ENCODE data around the gene PGM3.
"Not testable (repeated sequence)": the region's sequence is repeated elsewhere in the genome, so short reads cannot be mapped to it uniquely, and the experiment has no call there.

Gene PGM3, protein sequence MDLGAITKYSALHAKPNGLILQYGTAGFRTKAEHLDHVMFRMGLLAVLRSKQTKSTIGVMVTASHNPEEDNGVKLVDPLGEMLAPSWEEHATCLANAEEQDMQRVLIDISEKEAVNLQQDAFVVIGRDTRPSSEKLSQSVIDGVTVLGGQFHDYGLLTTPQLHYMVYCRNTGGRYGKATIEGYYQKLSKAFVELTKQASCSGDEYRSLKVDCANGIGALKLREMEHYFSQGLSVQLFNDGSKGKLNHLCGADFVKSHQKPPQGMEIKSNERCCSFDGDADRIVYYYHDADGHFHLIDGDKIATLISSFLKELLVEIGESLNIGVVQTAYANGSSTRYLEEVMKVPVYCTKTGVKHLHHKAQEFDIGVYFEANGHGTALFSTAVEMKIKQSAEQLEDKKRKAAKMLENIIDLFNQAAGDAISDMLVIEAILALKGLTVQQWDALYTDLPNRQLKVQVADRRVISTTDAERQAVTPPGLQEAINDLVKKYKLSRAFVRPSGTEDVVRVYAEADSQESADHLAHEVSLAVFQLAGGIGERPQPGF

DNA sequence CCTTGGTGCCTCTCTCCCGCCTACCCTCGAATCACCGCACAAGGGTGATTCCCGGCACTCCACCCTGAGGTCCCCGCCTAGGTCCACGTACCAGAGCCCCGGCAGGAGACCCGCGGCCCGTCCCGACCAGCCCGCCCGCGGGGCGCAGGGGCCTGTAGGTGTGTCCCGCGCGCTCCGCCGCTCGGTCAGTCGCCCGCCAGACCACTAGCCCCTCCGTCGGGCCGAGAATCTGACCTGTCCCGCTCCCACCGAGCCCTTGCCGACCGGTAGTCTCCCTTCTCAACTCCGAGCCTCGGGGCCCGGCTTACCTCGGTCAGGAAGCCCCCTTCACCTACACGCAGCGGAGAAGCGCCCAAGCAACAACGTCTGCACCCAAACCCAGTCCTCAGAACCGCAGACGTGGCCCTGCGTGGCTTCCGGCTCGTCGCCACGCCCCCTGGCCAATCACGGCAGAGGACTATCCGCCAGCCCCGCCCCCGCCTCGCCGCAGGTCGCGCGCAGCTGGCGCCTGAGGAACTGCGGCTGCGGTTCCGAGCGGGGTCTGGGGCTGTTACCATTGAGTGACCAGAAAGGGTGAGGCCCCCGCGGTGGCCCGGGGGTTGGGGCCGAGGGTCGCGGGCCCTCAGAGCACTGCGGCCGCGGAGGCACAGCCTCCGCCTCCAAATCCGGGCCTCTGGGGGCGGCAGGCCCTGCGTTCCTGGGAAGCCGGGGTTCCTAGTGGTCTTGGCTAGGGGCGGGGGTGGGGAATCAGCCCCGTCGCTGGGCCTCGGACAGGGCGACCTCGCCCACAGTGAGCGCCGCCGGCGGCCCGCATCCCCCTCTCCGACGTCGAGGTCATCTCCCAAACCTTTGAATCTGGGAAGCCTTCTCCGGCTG is at the start of gene PGM3, which contains the start of gene RWDD2A:
TSS of gene PGM3 (minus strand) at position 395 of the 876 bp plus-strand sequence. CDS start 2,253 bp downstream, outside the sequence.
TSS of gene RWDD2A (plus strand) at position 487 of the 876 bp plus-strand sequence. CDS start 1,095 bp downstream, outside the sequence.
- peak; percentile 64 to 78 for DNase-seq

DNA sequence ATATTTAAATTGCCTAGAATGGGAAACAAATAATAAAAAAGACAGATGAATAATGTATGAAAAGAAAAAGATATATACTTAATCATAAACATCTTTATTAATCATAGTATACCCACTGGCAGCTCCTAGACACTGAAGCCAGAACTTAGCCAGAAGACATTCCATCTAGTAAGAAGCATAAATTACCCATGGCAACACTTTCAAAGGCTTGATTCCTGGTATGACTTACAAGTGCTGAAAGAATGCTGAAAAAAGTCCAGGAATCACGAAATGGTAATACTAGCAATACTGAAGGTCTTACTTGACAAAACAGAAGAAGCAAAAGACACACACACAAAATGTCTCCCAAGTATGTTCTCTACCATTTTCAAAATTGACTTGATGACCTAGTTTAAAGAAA is 38.1 kb upstream of the PGM3 start:
- DNase-seq = no peak

DNA sequence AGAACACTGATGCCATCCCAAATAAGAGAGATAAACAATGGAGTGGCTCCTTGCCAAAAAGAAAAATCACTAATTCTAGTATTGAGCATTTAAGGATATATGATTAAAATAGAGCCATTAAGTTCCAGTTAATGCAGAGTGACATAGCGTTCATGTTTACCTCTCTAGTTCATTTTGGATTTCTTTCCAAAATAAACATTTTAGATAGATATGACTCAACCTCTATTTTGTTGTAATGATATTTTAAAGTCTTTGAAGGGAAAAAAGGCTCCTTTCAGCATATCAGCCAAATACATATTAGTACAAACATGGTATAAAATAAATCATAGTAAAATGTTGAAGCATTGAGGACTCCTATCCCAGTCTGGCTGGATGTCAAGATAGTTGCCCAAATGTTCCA is 33.5 kb upstream of the PGM3 start:
- DNase-seq = no peak

DNA sequence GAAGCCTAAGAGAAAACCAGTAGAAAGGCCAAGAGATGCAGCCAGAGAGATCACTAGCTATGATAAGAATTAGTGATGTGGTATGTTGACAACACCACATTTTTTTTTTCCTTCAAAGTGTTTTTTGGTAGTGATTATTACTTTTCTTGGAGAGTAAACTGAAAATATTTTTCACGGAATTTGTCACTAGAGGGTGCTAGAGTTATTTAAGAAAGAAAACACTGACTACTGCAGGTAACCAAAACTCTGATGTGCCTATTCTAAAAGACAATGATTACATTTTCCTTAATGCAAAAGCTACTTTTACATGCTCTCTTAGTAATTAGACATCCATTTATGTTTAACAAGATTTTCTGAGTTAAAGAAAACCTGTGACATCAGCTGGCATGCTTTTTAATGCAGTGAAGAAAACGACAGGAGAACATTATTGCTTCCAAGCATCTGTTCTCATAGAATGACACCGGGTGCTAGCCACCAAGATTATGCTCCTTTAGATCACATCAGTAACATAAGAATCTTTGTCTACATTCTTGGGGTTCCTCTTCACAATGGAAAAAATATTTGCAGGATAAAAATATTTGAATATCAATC is 28.9 kb upstream of the PGM3 start:
- DNase-seq = peak in 1 of 2 experiments; percentile 36

DNA sequence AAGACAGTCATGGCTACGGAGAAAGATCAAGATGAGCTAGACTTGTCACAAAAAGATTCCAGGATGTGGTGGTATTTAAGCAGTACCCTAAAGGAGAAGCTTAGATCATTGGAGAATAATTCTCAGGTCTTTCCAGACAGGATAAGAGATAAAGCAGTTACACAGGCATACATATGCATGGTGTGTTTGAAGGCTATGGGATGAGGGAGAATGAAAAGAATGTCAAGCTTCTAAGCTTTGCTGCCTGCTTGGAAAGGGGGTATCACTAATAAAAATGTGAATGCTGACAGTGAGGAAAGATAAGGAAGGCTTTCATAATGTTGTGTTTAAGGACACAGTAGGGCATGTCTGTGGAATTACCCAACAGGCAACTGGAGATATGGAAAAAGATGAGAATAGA is 28.2 kb upstream of the PGM3 start:
- no peak for DNase-seq

DNA sequence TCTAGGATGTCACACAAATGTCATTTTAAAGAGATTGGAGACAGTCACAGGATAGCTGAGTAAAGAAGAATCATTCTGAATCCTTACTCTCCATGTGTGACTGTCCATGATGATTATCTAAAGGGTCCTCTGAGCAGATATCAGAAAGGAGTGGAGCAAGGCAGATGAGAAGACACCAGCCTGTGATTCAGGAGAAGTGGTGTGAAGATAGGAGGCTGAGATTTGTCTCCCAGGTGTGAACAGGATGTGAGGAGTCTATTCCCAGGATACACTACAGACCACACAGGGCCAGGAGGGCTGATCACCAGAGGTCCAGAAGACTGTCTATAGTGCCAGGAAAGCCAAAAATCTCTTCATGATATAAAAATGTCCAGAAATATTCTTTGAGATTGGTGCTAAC is 27.1 kb upstream of the PGM3 start:
- DNase-seq = no peak

DNA sequence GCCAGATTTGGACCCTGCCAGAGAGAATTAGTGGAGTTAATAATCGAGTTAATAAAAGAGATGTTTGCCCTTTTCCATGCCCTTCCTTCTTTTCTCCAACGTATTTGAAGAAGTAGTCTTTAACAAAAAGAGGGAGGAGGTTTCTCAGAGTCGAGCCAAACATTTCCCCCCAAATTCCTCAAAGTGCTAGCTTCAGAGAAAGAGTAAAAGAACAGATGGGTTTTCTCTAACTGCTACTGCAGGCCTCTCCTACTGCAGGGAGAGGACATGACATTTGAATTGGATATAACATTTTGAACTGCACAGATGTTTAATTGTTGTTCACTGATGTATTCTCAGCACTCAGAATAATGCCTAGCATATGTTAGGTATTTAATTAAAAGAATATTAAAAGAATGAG is 25.6 kb upstream of the PGM3 start:
- no peak for DNase-seq

DNA sequence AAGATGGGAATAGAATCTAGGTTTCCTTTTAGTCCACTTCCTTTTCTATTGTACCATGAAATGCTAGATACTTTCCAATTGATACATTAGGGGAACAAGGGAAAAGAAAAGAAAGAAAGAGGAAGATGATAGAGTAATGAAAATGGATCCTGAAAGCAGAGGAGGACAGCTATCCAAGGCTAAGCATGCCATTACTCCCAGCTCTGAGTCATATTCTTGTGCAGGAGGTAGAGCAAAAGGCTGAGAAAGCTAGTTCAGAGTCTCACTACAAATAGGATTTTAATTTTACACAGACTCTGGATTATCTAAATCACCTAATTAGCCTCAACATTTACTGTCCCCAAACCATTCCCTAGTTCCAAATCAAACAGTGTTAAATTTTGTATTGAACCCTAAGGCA is 23.7 kb upstream of the PGM3 start:
- DNase-seq = no peak

DNA sequence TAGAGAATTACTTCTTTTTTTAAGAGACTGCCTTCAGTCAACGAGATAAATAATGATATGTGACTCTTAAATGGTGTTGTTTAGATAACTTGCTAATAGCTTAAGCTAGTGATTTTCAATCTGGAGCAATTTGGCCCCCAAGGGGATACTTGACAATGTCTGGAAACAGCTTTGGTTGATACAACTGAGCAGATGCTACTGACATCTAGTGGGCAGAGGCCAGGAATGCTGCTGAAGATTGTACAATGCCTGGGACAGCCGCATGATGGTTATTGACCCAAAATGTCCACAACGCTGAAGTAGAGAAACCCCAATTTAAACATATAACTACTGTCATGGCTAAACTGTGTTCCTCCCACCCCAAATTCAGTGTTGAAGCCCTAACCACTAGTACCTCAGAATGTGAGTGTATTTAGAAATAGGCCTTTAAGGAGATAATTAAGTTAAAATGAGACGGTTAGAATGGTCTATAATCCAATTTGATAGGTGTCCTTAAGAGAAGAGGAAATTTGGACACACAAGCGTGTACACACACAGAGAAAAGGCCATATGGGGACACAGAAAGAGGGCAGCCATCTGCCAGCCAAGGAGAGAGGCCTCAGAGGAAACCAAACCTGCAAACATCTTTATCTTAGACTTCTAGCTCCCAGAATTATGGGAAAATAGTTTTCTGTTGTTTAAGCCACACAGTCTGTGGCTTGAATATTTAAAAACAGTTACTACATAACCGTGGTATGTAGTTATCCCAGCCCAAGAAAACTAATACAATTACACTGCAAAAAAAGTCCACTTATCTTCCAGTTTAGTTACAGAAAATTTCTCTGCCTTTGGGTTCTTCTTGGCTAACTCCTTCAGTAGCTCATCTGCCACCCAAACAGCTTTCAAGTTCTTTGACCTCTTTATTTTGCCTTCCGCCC is 22.3 kb upstream of the PGM3 start:
- peak; percentile 18 to 65 for DNase-seq

DNA sequence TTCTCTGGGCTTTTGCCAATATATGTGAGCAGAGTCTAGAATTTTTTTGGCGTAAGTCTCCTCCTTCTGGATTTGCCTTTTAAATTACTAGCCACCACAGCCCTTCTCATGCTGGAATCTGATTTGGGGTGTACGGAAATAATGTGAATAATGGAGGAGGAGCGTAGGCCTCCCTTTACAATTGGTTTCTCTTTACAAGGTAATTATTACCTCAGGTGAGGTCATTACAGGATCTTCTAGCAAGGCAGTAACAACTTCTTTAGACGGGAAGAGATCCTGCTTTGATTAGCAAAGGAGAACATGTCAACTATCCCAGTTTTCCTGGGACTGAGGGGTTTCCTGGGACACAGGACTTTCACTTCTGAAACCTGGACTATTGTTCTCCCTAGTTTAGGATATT is 9.0 kb upstream of the PGM3 start:
- DNase-seq = no peak

DNA sequence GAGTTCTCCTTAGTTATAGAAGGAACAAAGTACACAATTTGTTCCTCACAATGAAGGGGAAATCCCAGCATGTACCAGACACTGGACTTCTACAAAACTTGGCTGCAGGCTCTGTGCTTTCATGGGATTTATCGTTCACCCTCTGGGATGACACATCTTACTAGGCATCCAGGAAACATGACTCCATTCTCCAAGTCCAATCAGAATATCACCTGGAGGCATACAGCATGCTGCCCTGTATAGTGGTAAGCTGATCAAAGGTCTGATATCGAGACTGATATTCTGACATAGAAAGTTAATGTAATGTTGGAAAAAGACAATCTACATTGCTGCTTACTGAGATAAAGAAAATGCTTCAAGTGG is 6.8 kb upstream of the PGM3 start:
- no peak for DNase-seq

DNA sequence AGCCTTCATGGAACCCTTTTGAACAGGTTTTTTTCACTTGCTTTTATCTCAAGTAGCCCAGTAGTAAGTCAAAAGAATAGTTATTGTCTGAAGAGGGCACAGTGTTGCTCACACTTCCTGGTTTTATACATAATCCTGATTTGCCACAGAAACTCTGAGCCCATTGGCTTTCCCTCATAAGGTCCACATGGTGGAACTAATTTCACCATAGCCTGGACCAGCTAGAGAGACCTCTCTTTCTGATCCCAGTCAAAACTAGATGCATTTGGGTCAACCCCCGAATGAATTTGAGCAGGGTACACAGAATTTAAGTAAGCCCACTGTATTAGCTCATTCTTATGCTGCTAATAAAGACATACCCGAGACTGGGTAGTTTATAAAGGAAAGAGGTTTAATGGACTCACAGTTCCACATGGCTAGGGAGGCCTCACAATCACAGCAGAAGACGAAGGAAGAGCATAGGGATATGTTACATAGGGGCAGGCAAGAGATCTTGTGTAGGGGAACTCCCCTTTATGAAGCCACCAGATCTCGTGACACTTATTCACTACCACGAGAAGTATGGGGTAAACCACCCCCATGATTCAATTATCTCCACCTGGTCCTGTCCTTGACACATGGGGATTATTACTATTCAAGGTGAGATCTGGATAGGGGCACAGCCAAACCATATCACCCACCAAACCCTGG is 6.3 kb upstream of the PGM3 start:
- DNase-seq = no peak

DNA sequence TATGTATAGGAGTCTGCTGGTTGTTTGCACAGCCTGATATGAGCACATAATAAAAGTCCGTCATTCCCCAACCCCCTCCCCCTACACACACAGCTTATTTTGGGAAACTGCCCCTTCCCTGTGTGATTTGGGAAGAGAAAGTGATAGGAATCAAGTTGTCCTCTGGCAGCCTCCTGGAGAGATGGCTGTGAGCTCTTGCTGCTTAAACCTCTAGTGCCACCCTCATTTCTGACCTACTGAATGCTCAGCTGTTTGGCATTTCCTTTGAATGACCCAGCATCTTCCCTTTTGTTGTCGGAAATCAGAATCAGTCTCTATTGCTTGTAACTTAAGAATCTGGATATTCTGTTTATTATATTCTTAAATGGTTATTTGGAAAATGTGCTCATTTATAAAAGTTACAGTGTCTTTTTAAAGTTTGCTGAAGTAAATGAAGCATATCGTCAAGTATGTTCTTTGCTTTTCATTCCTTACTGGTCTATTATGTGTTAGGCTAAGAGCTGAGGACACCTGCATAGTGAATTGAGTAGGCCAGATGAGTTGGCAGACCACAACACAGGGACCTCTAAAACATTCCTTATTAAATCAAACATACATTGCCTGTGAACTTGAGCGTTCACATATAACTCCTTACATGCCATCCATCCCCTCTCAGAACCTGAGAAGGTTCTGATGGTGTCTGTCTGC is 5.6 kb upstream of the PGM3 start:
- DNase-seq = peak in 1 of 2 experiments; percentile 19

DNA sequence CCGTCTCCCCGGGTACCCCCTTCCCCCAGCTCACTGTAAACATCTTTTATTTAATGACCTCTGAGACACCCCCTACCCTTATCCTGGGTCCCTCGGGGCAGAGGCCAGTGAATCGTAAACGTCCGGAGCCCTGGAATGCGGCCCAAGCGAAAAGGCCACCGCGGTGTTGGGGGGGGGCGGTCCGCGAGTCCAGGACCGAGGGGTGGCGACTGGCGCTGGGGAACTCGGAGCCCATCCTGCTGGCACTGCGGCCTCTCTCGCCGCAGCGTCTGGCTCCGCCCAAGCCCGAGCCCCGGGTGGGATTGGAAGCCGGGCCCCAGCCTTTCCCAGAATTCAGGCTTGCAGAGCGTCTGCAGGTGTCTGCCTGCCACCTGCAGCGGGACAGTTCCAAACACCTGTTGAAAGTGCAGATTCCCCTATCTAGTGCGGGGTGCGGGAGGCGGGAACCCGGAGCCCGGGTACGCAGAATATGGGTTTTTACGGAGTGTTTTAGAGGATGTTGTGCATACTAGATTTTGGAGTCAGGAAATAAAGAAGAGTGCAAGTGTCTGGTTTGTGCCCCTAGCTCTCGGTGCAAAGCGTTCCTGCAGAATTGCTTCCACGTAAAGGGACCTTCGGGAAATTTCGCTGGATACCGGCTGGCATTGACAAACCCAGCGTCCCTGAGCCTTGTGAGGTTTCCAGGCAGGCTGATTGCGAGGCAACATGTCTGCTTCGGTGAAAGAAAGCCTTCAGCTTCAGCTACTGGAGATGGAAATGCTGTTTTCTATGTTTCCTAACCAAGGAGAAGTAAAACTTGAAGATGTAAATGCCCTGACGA is 892 bp upstream of the PGM3 start:
- peak in 1 of 2 experiments; percentile 32 for DNase-seq

DNA sequence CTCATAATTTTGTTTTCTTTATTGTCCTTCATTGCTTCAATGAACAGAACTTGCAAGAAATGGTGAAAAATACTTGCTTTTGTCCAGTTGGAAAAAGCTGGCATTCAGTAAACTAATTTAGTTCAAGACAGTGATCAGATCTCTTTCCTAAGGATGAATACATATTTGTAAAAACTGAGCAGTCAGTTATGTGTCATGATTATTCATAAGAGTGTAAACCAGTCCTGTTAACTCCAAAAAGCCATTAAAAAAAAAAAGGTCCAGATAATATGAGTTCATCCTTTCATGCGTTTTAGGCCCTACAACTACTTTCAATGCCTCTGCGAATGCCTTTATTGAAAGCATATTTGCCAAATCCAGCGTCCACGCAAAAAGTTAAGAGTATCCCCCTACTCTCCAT is 609 bp downstream of the PGM3 start:
- no peak for DNase-seq

DNA sequence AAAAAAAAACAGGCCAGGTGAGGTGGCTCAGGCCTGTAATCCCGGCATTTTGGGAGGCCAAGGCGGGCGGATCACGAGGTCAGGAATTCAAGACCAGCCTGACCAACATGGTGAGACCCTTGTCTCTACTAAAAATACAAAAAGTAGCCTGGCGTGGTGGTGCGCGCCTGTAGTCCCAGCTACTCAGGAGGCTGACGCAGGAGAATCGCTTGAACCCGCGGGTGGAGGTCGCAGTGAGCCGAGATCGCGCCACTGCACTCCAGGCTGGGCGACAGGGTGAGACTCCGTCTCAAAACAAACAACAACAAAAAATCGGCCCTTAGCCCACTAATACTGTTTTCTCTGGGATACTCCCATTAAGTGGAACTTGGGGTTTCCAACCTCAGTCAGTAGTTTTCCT is 1.1 kb downstream of the PGM3 start:
- not testable (repeated sequence) for DNase-seq

DNA sequence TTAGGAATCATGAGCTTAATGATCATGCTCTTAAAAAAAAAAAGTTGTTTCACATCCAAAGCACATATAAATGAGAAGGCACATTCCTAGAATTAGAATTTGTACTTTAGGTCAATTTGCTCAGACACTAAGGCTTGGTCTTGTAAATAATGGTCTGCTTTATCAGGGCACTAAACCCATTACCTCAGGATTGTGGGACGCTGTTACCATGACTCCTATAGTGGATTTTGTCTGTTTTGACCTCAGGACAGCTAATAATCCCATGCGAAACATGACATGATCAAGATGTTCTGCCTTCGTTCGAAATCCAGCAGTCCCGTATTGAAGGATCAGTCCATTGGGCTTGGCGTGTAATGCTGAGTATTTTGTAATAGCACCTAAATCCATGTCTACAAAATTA is 2.4 kb downstream of the PGM3 start:
- DNase-seq = no peak

DNA sequence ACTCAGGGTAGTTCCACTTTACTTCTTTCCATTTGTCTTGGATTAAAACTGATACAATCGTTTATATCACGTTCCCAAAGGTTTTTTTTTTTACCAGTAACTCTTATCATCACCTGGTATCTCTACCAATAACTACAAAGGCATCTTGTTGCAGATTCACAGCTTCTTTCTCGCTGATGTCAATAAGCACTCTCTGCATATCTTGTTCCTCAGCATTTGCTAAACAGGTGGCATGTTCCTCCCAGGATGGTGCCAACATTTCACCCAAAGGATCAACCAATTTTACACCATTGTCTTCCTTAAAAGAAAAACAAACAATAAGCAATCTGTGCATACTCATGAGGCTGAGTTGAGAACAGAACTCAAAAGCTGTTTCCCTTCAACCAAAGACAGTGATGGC is 4.6 kb downstream of the PGM3 start:
- DNase-seq = no peak

DNA sequence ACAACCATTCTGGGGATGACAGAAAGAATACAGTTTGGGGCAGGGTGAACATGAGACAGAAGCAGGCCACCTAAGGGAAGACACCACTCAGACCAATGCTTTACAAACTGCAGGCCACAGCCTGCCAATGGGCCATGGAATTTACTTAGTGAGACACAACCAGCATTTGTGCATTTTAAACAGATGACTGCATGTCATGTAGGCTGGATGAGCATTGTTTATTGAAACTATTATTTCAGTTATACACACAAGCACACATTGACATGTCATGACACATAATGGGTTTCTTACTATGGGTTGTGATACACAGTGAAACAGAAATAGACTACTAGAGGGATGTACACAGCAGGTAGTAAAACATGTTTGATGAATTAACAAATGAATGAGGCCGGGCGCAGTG is 8.0 kb downstream of the PGM3 start:
- DNase-seq = no peak
